ENCODE data around the gene TMCO4. TPM values are rescaled to one million over a fixed set of nuclear protein-coding genes. Genes with fewer than 3 reads are reported as not detected.
A peak's percentile ranks its signal among the peaks of the same experiment; 100 is the strongest.

Gene TMCO4
- total and polyA plus RNA-seq, 2 of the 4 experiments (the other 2 are of a cell fraction) = 7.3 to 8.6 TPM

- no peak overlapping the region for H3K23ac ChIP-seq (ENCODE audit: low read depth, low read length)
- no peak overlapping the region for H3K18ac ChIP-seq (ENCODE audit: low read depth, low read length)
- H3K4ac ChIP-seq (ENCODE audit: low read depth, low read length) = no peak overlapping the region
- H3K27ac ChIP-seq (ENCODE audit: insufficient read depth, low read length) = no peak overlapping the region
- H2AK9ac ChIP-seq (replicated peaks; ENCODE audit: low read depth, low read length, poor library complexity) = peak overlapping the region; percentile 34
- no peak overlapping the region for H3K4me2 ChIP-seq (ENCODE audit: low read depth, low read length)
- intact Hi-C loops (cut with micrococcal nuclease) = no loop called here
- H3K56ac ChIP-seq (ENCODE audit: extremely low read depth, insufficient read depth, low read length) = no peak overlapping the region
- H3K9me3 ChIP-seq (ENCODE audit: control insufficient read depth, insufficient read depth, low read length) = no peaks in the 10 kb centered on the region
- ATAC-seq (ENCODE audit: low read depth) = no peak
- H2BK5ac ChIP-seq (ENCODE audit: low read depth, low read length, poor library complexity, severe bottlenecking) = no peak overlapping the region
- H3K4me3 ChIP-seq (ENCODE audit: insufficient read depth, low read depth, low read length) = no peak overlapping the region
- H2BK15ac ChIP-seq (ENCODE audit: low read depth, low read length) = no peak overlapping the region
- 49% methylated on average over 5 of the region's 7 CpGs; no CpG with 5 or more reads in 1 of the 2 experiments for WGBS, 2 experiments (ENCODE audit: extremely low coverage in 2 of 2, insufficient read length in 1 of 2)
- 0 out of 2 replicates have a peak, but pooled peaks cover under 1% of the 10 kb centered on the region for H3K36me3 ChIP-seq (ENCODE audit: control insufficient read depth, insufficient read depth, low read length)
- H3K4me1 ChIP-seq (ENCODE audit: control insufficient read depth, insufficient read depth, low read length) = peaks cover 9% of the 10 kb centered on the region
- H3K9me1 ChIP-seq (ENCODE audit: insufficient read depth, low read length) = peaks cover 16% of the 10 kb centered on the region; the same call in 1 of the 2 replicates
- POLR2A ChIA-PET (ENCODE audit: unreplicated experiment) = no interaction called here
- H2AFZ ChIP-seq (replicated peaks; ENCODE audit: low read length, poor library complexity) = no peak overlapping the region
- TF ChIP-seq BHLHE40 (IDR thresholded peaks at IDR 0.05; ENCODE audit: low read depth, low read length) = no peak
- no peak for TF ChIP-seq RFX5 (IDR thresholded peaks at IDR 0.05; ENCODE audit: low read depth, low read length)
- no peak for TF ChIP-seq CHD1 (IDR thresholded peaks at IDR 0.05; ENCODE audit: low read depth, low read length)
- TF ChIP-seq RAD21 (IDR thresholded peaks at IDR 0.05; ENCODE audit: low read length) = no peak
- TF ChIP-seq POLR2A (IDR thresholded peaks at IDR 0.05; ENCODE audit: low read depth, low read length) = no peak
- TF ChIP-seq, protein P1, sequence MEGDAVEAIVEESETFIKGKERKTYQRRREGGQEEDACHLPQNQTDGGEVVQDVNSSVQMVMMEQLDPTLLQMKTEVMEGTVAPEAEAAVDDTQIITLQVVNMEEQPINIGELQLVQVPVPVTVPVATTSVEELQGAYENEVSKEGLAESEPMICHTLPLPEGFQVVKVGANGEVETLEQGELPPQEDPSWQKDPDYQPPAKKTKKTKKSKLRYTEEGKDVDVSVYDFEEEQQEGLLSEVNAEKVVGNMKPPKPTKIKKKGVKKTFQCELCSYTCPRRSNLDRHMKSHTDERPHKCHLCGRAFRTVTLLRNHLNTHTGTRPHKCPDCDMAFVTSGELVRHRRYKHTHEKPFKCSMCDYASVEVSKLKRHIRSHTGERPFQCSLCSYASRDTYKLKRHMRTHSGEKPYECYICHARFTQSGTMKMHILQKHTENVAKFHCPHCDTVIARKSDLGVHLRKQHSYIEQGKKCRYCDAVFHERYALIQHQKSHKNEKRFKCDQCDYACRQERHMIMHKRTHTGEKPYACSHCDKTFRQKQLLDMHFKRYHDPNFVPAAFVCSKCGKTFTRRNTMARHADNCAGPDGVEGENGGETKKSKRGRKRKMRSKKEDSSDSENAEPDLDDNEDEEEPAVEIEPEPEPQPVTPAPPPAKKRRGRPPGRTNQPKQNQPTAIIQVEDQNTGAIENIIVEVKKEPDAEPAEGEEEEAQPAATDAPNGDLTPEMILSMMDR (conservative IDR thresholded peaks at IDR 0.05; ENCODE audit: low read depth, low read length) = no peak
- TF ChIP-seq CEBPB (IDR thresholded peaks at IDR 0.05; ENCODE audit: low read depth, low read length) = no peak
- TF ChIP-seq ELK1 (IDR thresholded peaks at IDR 0.05; ENCODE audit: borderline replicate concordance, low read depth, low read length) = no peak
- dilution Hi-C loops (cut with HindIII; ENCODE audit: low sequenced_read_pairs, unreplicated experiment) = no loop called here
- no peak overlapping the region for H3K9ac ChIP-seq (ENCODE audit: low read depth, low read length)
- no peak overlapping the region for H3K14ac ChIP-seq (replicated peaks; ENCODE audit: low read depth, low read length)
- H2BK120ac ChIP-seq (ENCODE audit: low read depth, low read length) = no peak overlapping the region
- in situ Hi-C loops (cut with MboI; ENCODE audit: low sequenced_read_pairs) = no loop called here
- DNase-seq = no peak
- H4K5ac ChIP-seq (ENCODE audit: low read depth, low read length) = no peak overlapping the region
- no peak overlapping the region for H2AK5ac ChIP-seq (ENCODE audit: low read depth, low read length)
- H4K8ac ChIP-seq (ENCODE audit: low read depth in 2 of 2, low read length in 2 of 2) = no peak overlapping the region
- H3K27me3 ChIP-seq (ENCODE audit: control insufficient read depth, insufficient read depth, low read length) = peaks cover 9% of the 10 kb centered on the region
- H3K79me1 ChIP-seq (ENCODE audit: low read depth in 1 of 2, low read length in 2 of 2) = peaks cover 11% of the 10 kb centered on the region in 2 experiments; a peak in 3 of 4 replicates
- CTCF ChIA-PET = no interaction called here
- no TSS peak for BruUV-seq (replicated peaks)
- no peak overlapping the region for H2BK20ac ChIP-seq (ENCODE audit: low read depth, low read length)
- no peaks in the 10 kb centered on the region for H4K20me1 ChIP-seq (ENCODE audit: insufficient read depth, low read length)
- H4K91ac ChIP-seq (ENCODE audit: insufficient read depth, low read depth, low read length) = no peak overlapping the region
Measured at GRCh38 chr1:19802269-19802668, 2.6 kb upstream of the TMCO4 start.
